Measurements from ENCODE around the gene MRPL3.

Gene MRPL3

DNA sequence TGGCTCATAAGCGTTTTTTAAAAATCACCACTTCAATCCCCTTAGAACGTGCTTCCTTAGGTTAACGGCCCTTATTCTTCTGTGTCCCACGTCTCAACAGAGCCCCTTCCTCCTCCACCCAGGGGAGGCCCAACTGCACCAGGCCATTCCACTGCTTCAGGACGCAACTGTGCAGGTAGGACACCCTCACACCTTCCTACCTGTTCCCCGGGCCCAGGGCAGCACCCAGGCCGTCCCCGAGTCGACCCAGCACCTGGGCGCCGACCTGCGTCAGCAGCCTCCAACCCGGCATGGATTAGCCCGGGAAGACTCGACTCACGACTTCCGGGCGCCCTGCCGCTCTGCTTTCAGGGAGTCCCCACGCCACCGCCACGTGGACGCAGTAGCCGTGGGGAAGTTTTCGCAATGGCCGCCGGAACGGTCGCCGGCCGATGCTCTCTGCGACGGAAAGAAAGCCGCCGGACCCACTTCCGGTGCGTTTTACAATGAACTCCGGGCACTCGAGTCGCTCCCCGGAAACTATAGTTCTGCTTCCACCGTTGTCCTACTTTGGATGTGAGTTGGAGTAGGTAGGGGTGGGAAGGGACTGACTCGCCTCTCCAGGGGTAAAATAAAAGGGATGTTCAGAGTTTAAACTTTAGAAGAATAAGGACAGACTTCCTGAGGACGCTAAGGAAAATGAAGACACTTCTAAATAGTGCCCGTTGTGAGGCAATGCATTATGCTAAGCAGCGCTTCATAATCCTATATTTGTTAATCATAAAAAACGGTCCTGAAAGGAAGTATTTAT, at the start of gene MRPL3:
Gene MRPL3 (minus strand): TSS at position 442 of the 790 bp plus-strand sequence. CDS start 150 bp downstream, at position 292.
- in situ Hi-C loops (cut with MboI; ENCODE audit: low sequenced_read_pairs) = no loop called here

DNA sequence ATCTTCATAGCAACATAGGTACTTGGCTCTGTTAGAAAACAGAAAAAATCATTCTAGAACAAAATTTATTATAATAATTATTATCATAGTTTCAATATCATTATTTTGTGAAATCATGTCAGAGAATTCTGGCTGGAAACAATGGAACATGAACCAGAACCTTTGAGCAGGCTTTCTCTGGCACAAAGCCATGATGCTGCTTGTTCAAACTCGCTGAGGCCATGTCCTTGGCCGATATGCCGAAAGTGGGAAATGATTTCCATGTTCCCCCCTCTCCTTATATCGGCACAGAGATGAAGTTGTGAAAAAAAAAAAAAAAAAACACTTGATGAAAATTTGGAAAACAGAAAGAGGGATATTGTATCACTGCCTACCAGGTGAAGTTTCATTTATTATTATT, 49.0 kb upstream of the MRPL3 start:
- in situ Hi-C loops (cut with MboI; ENCODE audit: low sequenced_read_pairs) = no loop called here

DNA sequence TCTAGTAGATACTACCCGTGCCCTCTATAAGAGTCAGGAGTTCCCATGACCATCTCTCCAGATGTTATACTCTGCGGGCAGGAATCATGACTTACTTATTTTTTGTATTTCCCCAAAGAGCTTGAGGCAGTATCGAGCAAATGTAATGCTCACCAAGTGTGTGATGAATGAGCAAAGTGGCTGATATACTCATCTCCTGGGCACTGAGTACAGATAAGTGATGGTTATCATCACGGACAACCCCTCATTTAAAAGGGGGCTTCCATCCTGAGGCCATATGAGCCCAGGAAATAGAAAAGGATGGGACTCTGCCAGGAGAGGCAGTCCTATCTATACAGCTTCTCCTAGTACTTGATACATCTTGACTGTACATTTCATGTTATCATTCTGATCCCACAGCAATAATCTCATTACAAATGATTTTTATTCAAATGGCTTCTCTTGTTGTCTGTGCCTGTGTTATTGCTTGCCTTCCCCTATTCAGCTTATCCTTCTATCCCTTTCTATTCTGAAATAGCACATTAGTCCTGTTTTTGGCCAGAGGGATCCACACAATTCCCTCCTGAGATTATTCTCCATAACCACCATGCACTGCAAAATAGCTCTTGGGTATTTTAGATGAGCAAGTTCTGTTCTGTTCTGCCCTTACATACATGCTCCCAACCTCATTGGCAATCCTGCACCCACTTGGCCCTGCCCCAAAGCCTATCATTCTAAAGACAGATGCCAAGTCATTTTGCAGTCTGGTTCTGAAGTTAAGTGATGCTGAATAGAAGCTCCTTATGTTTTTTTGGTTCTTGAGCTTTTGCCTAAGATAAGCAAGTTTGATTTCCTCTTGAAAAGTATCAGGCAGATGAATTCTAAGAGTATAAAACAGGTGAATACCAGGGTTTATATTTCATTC, 48.0 kb upstream of the MRPL3 start:
- in situ Hi-C loops (cut with MboI; ENCODE audit: low sequenced_read_pairs) = no loop called here

DNA sequence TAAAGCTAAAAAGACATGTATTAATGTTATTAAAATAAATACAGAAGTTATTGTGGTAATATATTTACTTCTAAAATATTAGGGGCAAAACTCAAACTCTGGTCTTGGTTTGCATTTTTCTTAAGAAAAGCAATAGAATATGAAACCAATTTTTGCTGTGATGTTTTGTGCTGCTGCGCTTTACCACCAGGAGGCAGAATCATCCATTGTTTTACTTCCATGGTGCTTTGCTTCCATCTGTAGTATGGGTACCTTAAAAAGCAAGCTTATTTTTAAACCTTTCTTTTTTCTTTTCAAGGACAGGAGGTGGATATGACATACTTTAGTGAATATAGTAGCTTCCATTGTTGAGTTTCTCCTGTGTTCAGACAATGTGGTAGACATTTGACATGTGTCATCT, 46.6 kb upstream of the MRPL3 start:
- in situ Hi-C loops (cut with MboI; ENCODE audit: low sequenced_read_pairs) = no loop called here

DNA sequence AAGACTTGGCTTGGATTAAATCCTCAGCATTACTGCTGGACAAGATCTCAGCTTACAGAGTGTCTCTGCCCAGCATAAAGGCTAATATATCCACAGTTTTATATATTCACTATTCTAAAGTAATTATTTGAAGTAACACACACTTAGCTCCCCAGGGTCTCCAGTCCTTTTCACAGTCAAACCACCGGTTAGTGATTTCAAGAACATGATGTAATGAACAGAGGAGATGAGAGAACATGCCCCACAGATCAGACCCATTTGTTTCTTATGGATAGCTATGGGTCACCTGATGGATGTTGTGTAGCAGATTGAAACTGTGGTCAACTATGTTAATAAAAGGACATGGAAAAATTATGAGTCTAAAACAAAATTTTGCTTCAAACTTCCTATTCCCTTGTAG, 44.8 kb upstream of the MRPL3 start:
- in situ Hi-C loops (cut with MboI; ENCODE audit: low sequenced_read_pairs) = no loop called here

DNA sequence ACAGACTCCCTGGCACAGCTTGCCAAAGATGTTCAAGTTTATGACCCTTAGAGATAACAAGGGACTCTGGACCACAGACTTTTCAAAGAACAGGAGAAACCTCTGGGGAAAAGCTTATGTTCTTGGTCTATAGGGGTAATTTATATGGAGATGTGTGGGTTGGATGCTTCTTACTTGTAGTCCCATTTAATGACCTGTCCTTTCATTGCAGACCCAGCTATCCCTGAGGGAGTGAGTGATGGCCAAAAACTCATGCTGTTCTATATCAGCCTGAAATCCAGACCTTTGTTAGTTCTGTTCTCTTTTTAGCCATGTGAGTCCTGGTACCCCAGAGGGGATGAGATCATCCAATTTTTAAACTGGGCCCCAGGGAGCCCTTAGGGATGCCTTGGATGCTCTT, 43.7 kb upstream of the MRPL3 start:
- in situ Hi-C loops (cut with MboI; ENCODE audit: low sequenced_read_pairs) = no loop called here

DNA sequence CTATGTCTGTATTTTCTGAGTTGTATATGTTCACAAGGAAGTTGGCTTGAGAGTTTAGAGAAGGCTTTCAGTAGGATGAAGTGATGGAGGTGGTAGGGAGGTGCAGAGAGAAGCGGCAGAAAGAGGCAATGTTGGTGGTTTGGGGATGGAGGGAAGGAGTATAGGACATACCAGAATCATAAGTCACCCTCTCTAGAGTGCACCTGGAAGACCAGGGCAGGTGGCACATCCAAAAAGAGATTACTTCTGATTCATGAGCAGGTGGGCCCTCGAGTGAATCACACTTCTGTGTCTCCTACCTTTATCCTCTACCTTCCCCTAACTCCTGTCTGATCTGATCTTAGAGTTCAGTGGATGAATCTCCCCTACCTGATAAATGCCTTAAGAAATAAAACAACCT, 41.8 kb upstream of the MRPL3 start:
- in situ Hi-C loops (cut with MboI; ENCODE audit: low sequenced_read_pairs) = no loop called here

DNA sequence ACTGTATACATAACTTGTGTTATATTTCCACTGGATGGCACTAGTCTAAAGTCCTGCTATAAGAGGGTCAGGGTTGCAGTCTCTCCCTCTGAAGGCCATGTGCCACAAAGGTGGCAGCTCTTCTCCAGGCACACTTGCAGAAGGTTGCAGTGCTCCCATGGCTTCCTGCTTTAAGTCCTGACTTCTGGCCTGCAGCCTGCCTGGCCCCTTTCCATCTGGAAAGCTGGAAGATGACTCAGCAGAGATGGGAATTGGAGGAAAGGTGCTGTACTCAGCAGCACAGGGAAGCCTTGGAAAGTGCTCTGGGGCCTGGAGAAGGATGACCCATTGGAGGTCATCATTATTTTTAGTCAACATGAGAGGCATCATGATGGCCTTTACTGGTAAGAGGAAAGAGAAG, 40.9 kb upstream of the MRPL3 start:
- in situ Hi-C loops (cut with MboI; ENCODE audit: low sequenced_read_pairs) = no loop called here

DNA sequence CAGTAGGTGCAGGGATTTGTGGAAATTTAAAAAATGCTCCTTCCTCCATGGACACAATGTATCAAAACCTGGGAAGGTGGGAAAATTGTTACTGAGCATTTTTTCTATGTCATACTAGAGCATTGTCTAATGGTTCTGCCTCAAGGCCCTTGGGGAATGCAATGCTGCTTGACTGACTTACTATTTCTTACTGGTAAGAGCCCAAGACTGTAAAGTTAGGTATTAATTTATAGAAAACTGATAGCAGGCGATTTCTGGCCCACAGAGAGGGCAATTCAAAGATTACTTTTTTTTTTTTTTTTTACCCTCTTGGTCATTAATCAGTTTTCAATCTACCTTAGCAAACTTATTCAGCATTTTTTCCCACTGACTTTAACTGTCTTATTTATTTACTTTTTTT, 38.5 kb upstream of the MRPL3 start:
- in situ Hi-C loops (cut with MboI; ENCODE audit: low sequenced_read_pairs) = no loop called here

DNA sequence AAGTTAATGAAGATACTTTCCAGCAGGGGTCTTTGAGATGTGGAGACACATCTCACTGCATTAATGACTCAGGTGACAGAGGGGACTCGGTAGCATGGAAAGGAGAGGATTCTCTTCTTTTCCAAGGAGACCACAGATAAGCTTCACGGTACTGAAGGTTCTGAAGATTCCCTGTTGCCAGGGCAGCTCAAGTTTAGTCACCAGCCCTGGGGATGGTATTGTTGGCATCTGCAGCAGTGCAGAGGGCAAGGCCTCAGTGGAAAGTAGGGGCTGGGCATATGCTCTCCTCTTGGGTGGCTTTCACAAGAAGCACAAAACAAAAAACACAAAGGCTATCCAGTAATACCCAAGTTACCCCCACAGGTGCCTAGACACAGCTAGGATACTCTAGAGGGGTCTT, 38.0 kb upstream of the MRPL3 start:
- in situ Hi-C loops (cut with MboI; ENCODE audit: low sequenced_read_pairs) = no loop called here

DNA sequence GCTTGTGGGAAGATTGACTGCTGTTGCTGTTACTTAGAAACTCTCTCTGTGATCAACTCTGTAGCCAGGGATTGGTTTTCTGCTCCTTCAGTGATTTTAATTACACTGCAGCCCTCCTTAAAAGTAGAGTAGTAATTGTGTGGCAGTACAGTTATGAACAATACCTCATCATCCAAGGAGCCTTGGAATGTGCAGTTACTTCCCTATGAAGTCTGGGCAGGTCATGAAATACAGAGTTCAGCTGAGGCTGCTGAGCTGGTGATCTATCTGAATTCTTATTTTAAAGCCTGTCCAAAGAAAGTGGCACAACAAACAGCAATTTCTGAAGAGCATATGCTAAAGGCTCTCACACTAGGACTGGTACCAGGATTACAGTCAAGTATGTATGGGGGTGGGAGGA, 37.4 kb upstream of the MRPL3 start:
- in situ Hi-C loops (cut with MboI; ENCODE audit: low sequenced_read_pairs) = no loop called here

DNA sequence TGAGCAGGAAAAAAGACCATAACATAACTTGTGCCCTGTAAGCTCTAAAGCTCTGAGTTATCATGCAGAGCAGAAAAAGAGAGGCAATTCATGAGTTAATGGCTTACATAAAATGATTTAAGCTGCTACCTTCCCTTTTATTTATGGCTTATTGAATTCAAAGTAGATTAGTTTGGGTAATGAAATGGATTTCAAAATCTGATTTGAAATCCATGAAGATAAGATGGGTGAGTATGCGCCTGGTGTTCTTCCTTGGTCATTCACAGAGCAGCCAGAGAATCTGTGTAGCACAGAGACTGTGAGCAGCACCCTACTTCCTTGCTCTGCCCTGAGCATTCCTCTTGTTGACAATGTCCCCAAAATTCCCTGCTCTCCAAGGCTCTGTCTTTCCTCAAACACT, 36.2 kb upstream of the MRPL3 start:
- in situ Hi-C loops (cut with MboI; ENCODE audit: low sequenced_read_pairs) = no loop called here

DNA sequence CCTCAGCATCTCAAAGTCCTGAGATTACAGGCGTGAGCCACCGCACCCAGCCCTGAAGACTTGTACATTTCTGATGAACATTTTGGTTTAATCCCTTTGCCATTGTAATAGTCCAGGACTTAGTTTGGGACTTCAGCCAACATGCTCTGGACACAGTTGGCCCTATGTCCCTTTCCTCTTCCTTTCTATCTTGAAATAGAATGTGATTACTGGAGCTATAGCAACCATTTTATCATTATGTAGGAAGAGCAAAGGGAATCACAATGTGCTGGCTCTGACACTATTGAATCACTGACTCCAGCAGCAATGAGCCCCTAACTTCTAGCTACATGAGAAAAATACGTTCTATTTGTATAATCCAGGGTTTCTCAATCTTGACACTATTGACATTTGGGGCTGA, 34.8 kb upstream of the MRPL3 start:
- in situ Hi-C loops (cut with MboI; ENCODE audit: low sequenced_read_pairs) = no loop called here

DNA sequence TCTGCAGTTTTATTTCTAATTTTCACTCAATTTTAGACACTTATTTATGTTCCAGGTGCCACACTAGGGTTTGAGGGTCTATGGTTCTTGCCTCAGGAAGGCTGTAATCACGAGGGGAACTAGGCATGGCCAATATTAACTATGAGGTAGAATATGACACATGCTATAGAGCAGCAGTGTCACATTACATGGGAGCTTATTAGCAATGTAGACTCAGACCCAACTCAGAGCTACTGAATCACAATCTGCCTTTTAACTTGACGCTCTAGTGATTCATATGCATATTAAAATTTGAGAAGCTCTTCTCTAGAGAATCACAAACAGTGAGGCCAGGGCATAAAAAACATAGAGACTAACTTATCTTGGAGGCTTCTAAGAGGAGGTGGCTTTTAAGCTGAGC, 32.8 kb upstream of the MRPL3 start:
- in situ Hi-C loops (cut with MboI; ENCODE audit: low sequenced_read_pairs) = no loop called here

DNA sequence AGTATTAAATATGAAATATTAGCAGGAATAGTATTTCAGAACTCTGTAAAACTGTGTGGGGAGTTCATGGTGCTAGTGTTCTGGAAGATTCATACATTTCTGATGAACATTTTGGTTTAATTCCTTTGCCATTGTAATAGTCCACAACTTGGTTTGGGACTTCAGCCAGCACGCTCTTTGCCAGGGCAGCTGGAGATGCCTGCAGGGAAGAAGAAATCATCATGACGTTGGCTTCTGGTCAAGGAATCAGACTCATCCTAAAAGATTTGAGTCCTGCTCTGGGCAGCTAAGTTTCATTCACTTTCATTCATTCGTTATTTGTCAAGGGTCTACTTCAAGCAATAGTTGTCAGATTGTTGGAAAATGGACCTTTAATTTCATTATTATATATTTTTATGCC, 32.4 kb upstream of the MRPL3 start:
- in situ Hi-C loops (cut with MboI; ENCODE audit: low sequenced_read_pairs) = no loop called here

DNA sequence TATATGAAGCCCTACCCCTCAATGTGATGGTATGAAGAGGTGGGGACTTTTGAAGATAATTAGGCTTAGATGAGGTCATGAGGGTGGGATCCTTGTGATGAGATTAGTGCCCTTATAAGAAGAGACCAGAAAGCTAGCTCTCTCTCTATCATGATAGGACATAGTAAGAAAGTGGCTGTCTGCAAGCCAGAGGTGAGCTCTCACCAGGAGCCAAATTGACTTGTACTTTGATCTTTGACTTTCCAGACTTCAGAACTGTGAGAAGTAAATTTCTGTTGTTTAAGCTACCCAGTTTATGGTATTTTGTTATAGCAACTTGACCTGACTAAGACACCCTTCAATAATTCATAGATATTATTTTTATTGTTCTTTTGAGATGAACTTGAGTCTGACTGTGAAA, 29.9 kb upstream of the MRPL3 start:
- in situ Hi-C loops (cut with MboI; ENCODE audit: low sequenced_read_pairs) = no loop called here

DNA sequence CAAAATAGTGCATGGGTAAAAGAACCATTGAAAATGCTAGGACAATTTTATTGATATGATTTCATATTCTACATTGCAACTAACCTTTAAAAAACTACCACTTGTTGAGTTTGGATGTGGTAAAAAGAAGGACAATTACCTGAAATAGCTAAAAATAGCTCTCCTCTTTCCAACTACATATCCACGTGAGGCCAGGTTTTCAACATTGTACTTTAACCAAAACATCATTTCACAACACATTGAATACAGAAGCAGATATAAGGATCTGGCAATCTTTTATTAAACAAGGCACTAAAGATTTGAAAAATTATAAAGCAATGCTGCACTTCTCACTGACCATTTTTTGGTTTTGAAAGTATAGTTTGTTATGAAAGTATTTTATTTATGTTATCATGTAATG, 28.1 kb upstream of the MRPL3 start:
- in situ Hi-C loops (cut with MboI; ENCODE audit: low sequenced_read_pairs) = no loop called here

DNA sequence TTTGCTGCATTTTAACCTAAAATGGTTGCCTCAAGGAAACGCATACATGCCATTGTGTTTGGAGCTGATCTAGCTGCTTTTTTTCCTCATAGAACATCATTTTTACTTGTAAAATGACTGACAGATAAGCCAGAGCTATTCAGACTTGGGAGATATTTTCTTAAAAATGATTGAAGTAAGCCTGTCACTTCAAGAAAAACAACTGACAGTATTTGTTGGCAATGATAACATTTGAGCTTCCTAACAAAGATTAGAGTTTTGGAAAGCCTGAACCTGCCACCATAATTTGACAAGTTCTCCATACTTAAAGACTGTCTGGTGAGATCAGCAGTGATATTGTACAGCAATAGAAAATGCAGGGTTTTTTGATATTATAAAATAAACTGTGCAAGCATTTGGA, 27.6 kb upstream of the MRPL3 start:
- in situ Hi-C loops (cut with MboI; ENCODE audit: low sequenced_read_pairs) = no loop called here

DNA sequence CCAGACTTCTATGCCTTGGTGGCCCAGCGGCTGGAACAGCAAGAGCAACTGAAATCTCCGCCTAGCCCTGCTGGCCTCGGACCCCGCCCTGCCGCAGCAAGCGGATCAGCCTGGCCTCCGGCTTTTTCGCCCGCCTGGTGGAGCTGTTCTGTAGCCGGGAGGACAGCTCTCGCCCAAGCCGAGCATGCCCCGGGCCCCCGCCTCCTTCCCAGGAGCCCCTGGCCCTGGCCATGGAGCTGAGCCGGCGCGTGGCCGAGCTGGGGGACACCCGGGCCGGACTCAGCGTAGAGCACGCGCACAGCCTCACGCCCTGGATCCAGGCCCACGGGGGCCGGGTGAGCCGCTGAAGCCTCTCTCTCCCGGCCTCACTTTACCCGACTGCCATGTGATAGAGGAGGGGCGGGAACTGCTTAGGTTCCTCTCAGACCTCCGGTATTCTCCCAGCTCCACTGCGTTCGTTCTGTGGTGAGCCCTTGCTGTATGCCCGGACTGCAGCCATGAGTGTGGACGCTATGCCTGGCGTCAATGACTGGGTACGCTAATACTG, 24.1 kb upstream of the MRPL3 start:
- in situ Hi-C loops (cut with MboI; ENCODE audit: low sequenced_read_pairs) = no loop called here

DNA sequence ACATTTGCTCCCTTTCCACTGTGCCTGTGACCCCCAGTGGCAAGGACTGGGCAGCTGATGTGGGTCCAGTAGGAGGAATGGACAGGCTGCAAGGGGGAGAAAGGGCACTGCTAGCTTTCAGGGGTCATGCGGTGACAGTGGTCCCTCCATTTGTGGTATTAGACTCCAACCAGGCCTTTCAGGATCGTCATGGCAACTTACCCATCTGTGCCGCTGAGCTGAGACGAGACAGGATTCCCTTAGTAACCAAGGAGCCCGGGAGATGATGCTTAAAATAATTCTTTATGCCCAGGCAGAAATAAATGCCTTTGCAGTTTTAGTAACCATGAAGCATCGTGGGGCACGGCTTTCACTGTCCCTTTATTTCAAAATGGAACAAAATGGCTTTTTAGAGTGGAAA, 15.9 kb upstream of the MRPL3 start:
- in situ Hi-C loops (cut with MboI; ENCODE audit: low sequenced_read_pairs) = no loop called here

DNA sequence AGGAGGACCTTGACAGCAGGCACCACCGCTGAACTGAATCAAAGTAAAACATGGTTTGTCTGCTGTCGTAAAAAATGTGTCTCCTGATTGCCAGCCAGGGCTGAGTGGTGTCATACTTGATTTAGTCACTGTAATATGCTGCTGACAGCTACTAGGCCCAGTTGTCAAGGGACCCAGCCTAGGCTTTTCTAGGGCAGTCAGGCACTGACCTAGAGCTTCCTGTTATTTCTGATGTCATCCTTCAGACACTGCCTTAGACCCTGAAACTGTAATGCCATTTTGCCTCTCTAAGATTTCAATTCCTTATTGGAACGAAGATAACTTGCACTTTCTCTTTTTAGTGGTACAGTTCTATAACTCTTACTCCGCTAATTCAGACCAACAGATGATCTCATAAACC, 2.6 kb upstream of the MRPL3 start:
- in situ Hi-C loops (cut with MboI; ENCODE audit: low sequenced_read_pairs) = no loop called here

DNA sequence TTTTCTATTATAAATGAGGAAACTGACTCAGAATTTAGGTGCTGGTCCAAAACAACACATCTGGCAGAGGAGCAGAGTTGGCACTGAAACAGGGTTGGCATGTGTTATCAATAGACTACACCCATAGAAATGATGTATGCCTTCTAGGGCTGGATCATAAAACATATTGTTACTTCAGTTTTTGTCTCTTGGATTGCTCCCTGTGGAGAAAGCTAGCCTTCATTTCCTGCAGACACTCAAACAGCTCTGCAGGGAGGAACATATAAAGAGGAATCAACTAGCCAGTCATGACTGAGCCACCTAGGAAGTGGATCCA, 507 bp upstream of the MRPL3 start:
- in situ Hi-C loops (cut with MboI; ENCODE audit: low sequenced_read_pairs) = no loop called here

Measured in HL-60/S4 treated with phorbol 12-myristate 13-acetate at 8.2 ng/mL for 4 days and 3 days (cell line).